SK-N-SH treated with all-trans-retinoic acid at 6 μM for 48 hours (cell line): ENCODE results near the gene DEPP1.

ENCODE experiments used
- ZFP3 ChIP-seq: fragments of 250-450 bp; sonication (Bioruptor Pico); IDR thresholded peaks from 2 replicates; pipeline ENCODE4 v1.5.0; 2020; ENCODE audit warnings: mild to moderate bottlenecking, moderate library complexity
- ZNF70 ChIP-seq: fragments of 450-650 bp; formaldehyde crosslinking; IDR thresholded peaks from 2 replicates; pipeline ENCODE4 v1.5.0; 2020; ENCODE audit warnings: mild to moderate bottlenecking, moderate library complexity
- TF ChIP-seq, protein P1 (sequence below): fragments of 250-450 bp; sonication (Bioruptor Pico); IDR thresholded peaks from 2 replicates; pipeline ENCODE4 v1.5.1; 2021; ENCODE audit warnings: mild to moderate bottlenecking, moderate library complexity

DNA sequence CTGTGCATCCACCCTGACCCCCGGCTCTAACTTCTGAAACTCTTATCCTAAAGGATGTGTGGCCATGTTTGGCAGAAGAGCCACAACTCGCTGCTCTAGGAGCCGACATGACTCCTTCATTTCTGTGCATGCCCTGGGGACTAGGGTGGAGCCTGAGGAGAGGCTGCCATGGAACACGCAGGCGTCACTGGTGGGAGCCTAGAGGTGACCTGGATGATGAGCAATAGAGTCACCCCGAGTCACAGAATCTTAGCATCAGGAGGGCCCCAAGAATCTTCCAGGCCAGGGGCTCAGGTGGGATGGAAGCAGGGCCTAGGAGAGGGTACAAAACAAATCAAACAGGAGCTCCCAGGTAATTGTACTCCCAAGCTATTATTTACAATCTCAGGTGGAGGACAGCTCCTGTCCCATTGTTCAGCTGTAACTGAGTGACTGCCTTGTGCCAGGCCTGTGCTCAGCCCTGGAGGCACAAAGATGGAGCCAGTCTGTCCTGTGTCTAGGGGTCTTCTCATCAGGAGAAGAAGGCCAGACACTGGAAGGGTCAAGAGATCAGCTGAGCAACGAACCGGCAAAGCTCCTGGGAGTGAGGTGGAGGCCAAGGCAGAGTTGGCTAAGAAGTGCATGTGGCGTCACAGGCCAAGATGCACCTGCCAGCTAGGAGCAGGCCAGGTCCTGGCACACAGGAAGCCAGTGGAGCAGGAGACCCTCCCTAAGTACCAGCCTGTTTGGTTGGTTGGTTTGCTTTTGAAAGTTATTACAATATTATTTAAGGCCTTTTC is 16.3 kb upstream of the DEPP1 start:
- TF ChIP-seq, protein P1, sequence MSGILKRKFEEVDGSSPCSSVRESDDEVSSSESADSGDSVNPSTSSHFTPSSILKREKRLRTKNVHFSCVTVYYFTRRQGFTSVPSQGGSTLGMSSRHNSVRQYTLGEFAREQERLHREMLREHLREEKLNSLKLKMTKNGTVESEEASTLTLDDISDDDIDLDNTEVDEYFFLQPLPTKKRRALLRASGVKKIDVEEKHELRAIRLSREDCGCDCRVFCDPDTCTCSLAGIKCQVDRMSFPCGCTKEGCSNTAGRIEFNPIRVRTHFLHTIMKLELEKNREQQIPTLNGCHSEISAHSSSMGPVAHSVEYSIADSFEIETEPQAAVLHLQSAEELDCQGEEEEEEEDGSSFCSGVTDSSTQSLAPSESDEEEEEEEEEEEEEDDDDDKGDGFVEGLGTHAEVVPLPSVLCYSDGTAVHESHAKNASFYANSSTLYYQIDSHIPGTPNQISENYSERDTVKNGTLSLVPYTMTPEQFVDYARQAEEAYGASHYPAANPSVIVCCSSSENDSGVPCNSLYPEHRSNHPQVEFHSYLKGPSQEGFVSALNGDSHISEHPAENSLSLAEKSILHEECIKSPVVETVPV (CRISPR knock-in tag), result no peak
- TF ChIP-seq ZNF70 (no peak), ZFP3 (CRISPR knock-in tag) (no peak)
